GM21381 (cell line): ENCODE measurements around the gene ZC3H10.
"Not testable (repeated sequence)": the region's sequence is repeated elsewhere in the genome, so short reads cannot be mapped to it uniquely, and the experiment has no call there.

ENCODE experiments used
- ATAC-seq: cut with Tn5 transposase; IDR thresholded peaks from one replicate; pipeline ENCODE4 v1.9.1; 2021; ENCODE audit warnings: mild to moderate bottlenecking, moderate library complexity; ENCODE audit not compliant: unreplicated experiment

The ZC3H10 gene

GRCh38 chr12:56117778-56118687 lies at the start of gene ZC3H10:
Gene ZC3H10 (plus strand): TSS chr12:56118266. CDS start chr12:56120563, 2,297 bp downstream.
- peak; percentile 76 for ATAC-seq

- no peak for ATAC-seq
Measured at GRCh38 chr12:56071648-56072047, 46.4 kb upstream of the ZC3H10 start.

GRCh38 chr12:56074396-56074795 lies 43.7 kb upstream of the ZC3H10 start:
- ATAC-seq = no peak

GRCh38 chr12:56077966-56078365 lies 40.1 kb upstream of the ZC3H10 start:
- not testable (repeated sequence) for ATAC-seq

GRCh38 chr12:56078427-56078826 lies 39.6 kb upstream of the ZC3H10 start:
- no peak for ATAC-seq

- ATAC-seq = peak; percentile 74
Measured at GRCh38 chr12:56078931-56079722, 38.9 kb upstream of the ZC3H10 start.

- ATAC-seq = peak; percentile 21
Measured at GRCh38 chr12:56079723-56080555, 38.1 kb upstream of the ZC3H10 start, which contains the start of gene ERBB3. Gene ERBB3 (plus strand): TSS chr12:56080165. CDS start chr12:56080301, 136 bp downstream.

- no peak for ATAC-seq
Measured at GRCh38 chr12:56080556-56081138, 37.4 kb upstream of the ZC3H10 start.

GRCh38 chr12:56081393-56082347 lies 36.4 kb upstream of the ZC3H10 start:
- no peak for ATAC-seq

- no peak for ATAC-seq
Measured at GRCh38 chr12:56082382-56082781, 35.7 kb upstream of the ZC3H10 start.

- no peak for ATAC-seq
Measured at GRCh38 chr12:56082967-56083366, 35.1 kb upstream of the ZC3H10 start.

GRCh38 chr12:56084958-56085543 lies 33.0 kb upstream of the ZC3H10 start:
- ATAC-seq = no peak

- no peak for ATAC-seq
Measured at GRCh38 chr12:56086096-56086495, 32.0 kb upstream of the ZC3H10 start.

GRCh38 chr12:56086608-56087007 lies 31.5 kb upstream of the ZC3H10 start:
- no peak for ATAC-seq

- ATAC-seq = no peak
Measured at GRCh38 chr12:56087220-56087619, 30.8 kb upstream of the ZC3H10 start.

- no peak for ATAC-seq
Measured at GRCh38 chr12:56097738-56098137, 20.3 kb upstream of the ZC3H10 start.

GRCh38 chr12:56098592-56098991 lies 19.5 kb upstream of the ZC3H10 start:
- no peak for ATAC-seq

- no peak for ATAC-seq
Measured at GRCh38 chr12:56099787-56100186, 18.3 kb upstream of the ZC3H10 start.

- no peak for ATAC-seq
Measured at GRCh38 chr12:56101045-56101444, 17.0 kb upstream of the ZC3H10 start.
